ENCODE data around the gene FAM107B. TPM values are rescaled to one million over a fixed set of nuclear protein-coding genes. Genes with fewer than 3 reads are reported as not detected.

The FAM107B gene
- total and polyA plus RNA-seq, 2 of the 13 experiments (the other 11 are each of a cell fraction or from before 2014, with no cell fraction given) = 15.7 to 24.8 TPM

DNA sequence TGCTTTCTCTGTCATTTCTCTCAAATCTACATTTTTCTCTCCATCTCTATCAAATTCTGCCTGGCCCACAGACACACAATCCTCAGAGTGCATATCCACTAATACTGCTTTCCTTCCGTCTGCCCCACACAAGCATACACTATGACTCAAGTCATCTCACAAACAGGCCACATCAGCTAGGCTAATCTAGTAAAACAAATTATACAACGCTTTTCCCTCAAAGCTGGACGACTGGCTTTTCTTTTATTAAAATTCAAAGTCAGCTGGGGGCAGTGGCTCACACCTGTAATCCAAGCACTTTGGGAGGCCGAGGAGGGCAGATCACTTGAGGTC, 161.1 kb downstream of the FAM107B start:
- WGBS (ENCODE audit: low lambda C conversion rate) = 93% methylated on average over 4 of the region's 4 CpGs
- Histone ChIP-seq H3K27me3 (ENCODE audit: control insufficient read depth in 1 of 2, insufficient read depth in 2 of 2, low read length in 2 of 2) (no peaks in the 10 kb centered on the region), H3K9ac (ENCODE audit: insufficient read depth, low read depth, low read length) (no peak overlapping the region), H3K9me3 (ENCODE audit: low read length) (no peaks in the 10 kb centered on the region), H3K4me1 (ENCODE audit: insufficient read depth, low read length) (peaks cover 52% of the 10 kb centered on the region), H3K4me3 (replicated peaks in 1 of 3; ENCODE audit: insufficient read depth in 1 of 3, low read depth in 2 of 3, low read length in 3 of 3) (no peak overlapping the region), H4K20me1 (ENCODE audit: insufficient read depth, low read length) (no peaks in the 10 kb centered on the region), H3K79me2 (ENCODE audit: insufficient read depth, low read length) (no peaks in the 10 kb centered on the region), H2AFZ (ENCODE audit: low read length) (no peak overlapping the region), H3K36me3 (replicated peaks in 1 of 2; ENCODE audit: control insufficient read depth in 1 of 2, insufficient read depth in 2 of 2, low read length in 2 of 2) (no peaks in the 10 kb centered on the region), H3K27ac (ENCODE audit: extremely low read length, insufficient read depth, low read length) (no peak overlapping the region), H3K4me2 (ENCODE audit: low read depth, low read length) (no peak overlapping the region)
- TF ChIP-seq GPN1 (CRISPR knock-in tag; IDR thresholded peaks at IDR 0.05; ENCODE audit: borderline replicate concordance) (no peak), MAFK (conservative IDR thresholded peaks at IDR 0.05 in 1 of 2, IDR thresholded peaks at IDR 0.05 in 1 of 2; ENCODE audit: low read length in 2 of 2) (no peak), TOE1 (CRISPR knock-in tag; IDR thresholded peaks at IDR 0.05) (no peak), KDM6A (CRISPR knock-in tag; IDR thresholded peaks at IDR 0.05; ENCODE audit: low read depth) (no peak), SP2 (CRISPR knock-in tag; IDR thresholded peaks at IDR 0.05) (no peak), MBNL3 (CRISPR knock-in tag; conservative IDR thresholded peaks at IDR 0.05) (no peak), MTA3 (CRISPR knock-in tag; IDR thresholded peaks at IDR 0.05) (no peak), KDM2A (CRISPR knock-in tag; IDR thresholded peaks at IDR 0.05; ENCODE audit: borderline replicate concordance, low read depth) (no peak), MLLT10 (CRISPR knock-in tag; IDR thresholded peaks at IDR 0.05) (no peak)
- TF ChIP-seq, protein P1, sequence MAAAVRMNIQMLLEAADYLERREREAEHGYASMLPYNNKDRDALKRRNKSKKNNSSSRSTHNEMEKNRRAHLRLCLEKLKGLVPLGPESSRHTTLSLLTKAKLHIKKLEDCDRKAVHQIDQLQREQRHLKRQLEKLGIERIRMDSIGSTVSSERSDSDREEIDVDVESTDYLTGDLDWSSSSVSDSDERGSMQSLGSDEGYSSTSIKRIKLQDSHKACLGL (CRISPR knock-in tag; IDR thresholded peaks at IDR 0.05) = no peak
- TF ChIP-seq, protein P2, sequence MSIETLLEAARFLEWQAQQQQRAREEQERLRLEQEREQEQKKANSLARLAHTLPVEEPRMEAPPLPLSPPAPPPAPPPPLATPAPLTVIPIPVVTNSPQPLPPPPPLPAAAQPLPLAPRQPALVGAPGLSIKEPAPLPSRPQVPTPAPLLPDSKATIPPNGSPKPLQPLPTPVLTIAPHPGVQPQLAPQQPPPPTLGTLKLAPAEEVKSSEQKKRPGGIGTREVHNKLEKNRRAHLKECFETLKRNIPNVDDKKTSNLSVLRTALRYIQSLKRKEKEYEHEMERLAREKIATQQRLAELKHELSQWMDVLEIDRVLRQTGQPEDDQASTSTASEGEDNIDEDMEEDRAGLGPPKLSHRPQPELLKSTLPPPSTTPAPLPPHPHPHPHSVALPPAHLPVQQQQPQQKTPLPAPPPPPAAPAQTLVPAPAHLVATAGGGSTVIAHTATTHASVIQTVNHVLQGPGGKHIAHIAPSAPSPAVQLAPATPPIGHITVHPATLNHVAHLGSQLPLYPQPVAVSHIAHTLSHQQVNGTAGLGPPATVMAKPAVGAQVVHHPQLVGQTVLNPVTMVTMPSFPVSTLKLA (IDR thresholded peaks at IDR 0.05) = no peak
- TF ChIP-seq, protein P3, sequence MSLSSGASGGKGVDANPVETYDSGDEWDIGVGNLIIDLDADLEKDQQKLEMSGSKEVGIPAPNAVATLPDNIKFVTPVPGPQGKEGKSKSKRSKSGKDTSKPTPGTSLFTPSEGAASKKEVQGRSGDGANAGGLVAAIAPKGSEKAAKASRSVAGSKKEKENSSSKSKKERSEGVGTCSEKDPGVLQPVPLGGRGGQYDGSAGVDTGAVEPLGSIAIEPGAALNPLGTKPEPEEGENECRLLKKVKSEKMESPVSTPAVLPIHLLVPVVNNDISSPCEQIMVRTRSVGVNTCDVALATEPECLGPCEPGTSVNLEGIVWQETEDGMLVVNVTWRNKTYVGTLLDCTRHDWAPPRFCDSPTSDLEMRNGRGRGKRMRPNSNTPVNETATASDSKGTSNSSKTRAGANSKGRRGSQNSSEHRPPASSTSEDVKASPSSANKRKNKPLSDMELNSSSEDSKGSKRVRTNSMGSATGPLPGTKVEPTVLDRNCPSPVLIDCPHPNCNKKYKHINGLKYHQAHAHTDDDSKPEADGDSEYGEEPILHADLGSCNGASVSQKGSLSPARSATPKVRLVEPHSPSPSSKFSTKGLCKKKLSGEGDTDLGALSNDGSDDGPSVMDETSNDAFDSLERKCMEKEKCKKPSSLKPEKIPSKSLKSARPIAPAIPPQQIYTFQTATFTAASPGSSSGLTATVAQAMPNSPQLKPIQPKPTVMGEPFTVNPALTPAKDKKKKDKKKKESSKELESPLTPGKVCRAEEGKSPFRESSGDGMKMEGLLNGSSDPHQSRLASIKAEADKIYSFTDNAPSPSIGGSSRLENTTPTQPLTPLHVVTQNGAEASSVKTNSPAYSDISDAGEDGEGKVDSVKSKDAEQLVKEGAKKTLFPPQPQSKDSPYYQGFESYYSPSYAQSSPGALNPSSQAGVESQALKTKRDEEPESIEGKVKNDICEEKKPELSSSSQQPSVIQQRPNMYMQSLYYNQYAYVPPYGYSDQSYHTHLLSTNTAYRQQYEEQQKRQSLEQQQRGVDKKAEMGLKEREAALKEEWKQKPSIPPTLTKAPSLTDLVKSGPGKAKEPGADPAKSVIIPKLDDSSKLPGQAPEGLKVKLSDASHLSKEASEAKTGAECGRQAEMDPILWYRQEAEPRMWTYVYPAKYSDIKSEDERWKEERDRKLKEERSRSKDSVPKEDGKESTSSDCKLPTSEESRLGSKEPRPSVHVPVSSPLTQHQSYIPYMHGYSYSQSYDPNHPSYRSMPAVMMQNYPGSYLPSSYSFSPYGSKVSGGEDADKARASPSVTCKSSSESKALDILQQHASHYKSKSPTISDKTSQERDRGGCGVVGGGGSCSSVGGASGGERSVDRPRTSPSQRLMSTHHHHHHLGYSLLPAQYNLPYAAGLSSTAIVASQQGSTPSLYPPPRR (CRISPR knock-in tag; IDR thresholded peaks at IDR 0.05; ENCODE audit: borderline replicate concordance) = no peak
- TF ChIP-seq, protein P4, sequence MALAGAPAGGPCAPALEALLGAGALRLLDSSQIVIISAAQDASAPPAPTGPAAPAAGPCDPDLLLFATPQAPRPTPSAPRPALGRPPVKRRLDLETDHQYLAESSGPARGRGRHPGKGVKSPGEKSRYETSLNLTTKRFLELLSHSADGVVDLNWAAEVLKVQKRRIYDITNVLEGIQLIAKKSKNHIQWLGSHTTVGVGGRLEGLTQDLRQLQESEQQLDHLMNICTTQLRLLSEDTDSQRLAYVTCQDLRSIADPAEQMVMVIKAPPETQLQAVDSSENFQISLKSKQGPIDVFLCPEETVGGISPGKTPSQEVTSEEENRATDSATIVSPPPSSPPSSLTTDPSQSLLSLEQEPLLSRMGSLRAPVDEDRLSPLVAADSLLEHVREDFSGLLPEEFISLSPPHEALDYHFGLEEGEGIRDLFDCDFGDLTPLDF (CRISPR knock-in tag; IDR thresholded peaks at IDR 0.05) = no peak
- TF ChIP-seq, protein P5, sequence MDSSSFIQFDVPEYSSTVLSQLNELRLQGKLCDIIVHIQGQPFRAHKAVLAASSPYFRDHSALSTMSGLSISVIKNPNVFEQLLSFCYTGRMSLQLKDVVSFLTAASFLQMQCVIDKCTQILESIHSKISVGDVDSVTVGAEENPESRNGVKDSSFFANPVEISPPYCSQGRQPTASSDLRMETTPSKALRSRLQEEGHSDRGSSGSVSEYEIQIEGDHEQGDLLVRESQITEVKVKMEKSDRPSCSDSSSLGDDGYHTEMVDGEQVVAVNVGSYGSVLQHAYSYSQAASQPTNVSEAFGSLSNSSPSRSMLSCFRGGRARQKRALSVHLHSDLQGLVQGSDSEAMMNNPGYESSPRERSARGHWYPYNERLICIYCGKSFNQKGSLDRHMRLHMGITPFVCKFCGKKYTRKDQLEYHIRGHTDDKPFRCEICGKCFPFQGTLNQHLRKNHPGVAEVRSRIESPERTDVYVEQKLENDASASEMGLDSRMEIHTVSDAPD (CRISPR knock-in tag; IDR thresholded peaks at IDR 0.05) = no peak
- POLR2A ChIA-PET = no interaction called here
- no TSS peak for BruUV-seq (replicated peaks)
- DNase-seq (ENCODE audit: low spot score) (no peak), FAIRE-seq (no peak), ATAC-seq (no peak)
- in situ Hi-C loops (cut with HindIII; ENCODE audit: extremely low pct_ligation_motif_present, low pct_unique_long_range_greater_than_20kb) = no loop called here
- CTCF ChIA-PET (ENCODE audit: low intra/inter-chr PET ratio, low total read pairs) = no interaction called here
- intact Hi-C loops (cut with micrococcal nuclease; ENCODE audit: unreplicated experiment) = no loop called here
